ENCODE measurements around the gene FBXW7.
"Not testable (repeated sequence)": the region's sequence is repeated elsewhere in the genome, so short reads cannot be mapped to it uniquely, and the experiment has no call there.

Gene FBXW7

GRCh38 chr4:152544533-152544932 lies 8.6 kb upstream of the FBXW7 start:
- DNase-seq (ENCODE audit: low read depth, low spot score): not testable (repeated sequence)

- no peak for DNase-seq (ENCODE audit: low read depth, low spot score)
Measured at GRCh38 chr4:152540941-152541340, 5.0 kb upstream of the FBXW7 start.

GRCh38 chr4:152540293-152540674 lies 4.4 kb upstream of the FBXW7 start:
- DNase-seq (ENCODE audit: low read depth, low spot score): peak; percentile 14

GRCh38 chr4:152539556-152540292 lies 3.8 kb upstream of the FBXW7 start:
- DNase-seq (ENCODE audit: low read depth, low spot score): no peak

- DNase-seq (ENCODE audit: low read depth, low spot score): no peak
Measured at GRCh38 chr4:152537881-152538280, 2.0 kb upstream of the FBXW7 start.

GRCh38 chr4:152536545-152537182 lies 772 bp upstream of the FBXW7 start:
- DNase-seq (ENCODE audit: low read depth, low spot score): no peak

GRCh38 chr4:152535360-152535902 lies 461 bp downstream of the FBXW7 start:
- no peak for DNase-seq (ENCODE audit: low read depth, low spot score)

- peak; percentile 41 for DNase-seq (ENCODE audit: low read depth, low spot score)
Measured at GRCh38 chr4:152534541-152535359, 1.1 kb downstream of the FBXW7 start.

- DNase-seq (ENCODE audit: low read depth, low spot score): no peak
Measured at GRCh38 chr4:152531479-152531878, 4.4 kb downstream of the FBXW7 start.

- no peak for DNase-seq (ENCODE audit: low read depth, low spot score)
Measured at GRCh38 chr4:152530600-152530999, 5.3 kb downstream of the FBXW7 start.

GRCh38 chr4:152529880-152530279 lies 6.0 kb downstream of the FBXW7 start:
- no peak for DNase-seq (ENCODE audit: low read depth, low spot score)

- DNase-seq (ENCODE audit: low read depth, low spot score): no peak
Measured at GRCh38 chr4:152528060-152528459, 7.8 kb downstream of the FBXW7 start.

GRCh38 chr4:152525878-152526277 lies 10.0 kb downstream of the FBXW7 start:
- DNase-seq (ENCODE audit: low read depth, low spot score): no peak

GRCh38 chr4:152524427-152524826 lies 11.5 kb downstream of the FBXW7 start:
- no peak for DNase-seq (ENCODE audit: low read depth, low spot score)

GRCh38 chr4:152523731-152524130 lies 12.2 kb downstream of the FBXW7 start:
- DNase-seq (ENCODE audit: low read depth, low spot score): no peak

- no peak for DNase-seq (ENCODE audit: low read depth, low spot score)
Measured at GRCh38 chr4:152522754-152523153, 13.1 kb downstream of the FBXW7 start.

- no peak for DNase-seq (ENCODE audit: low read depth, low spot score)
Measured at GRCh38 chr4:152522245-152522644, 13.6 kb downstream of the FBXW7 start.

GRCh38 chr4:152516156-152516555 lies 19.7 kb downstream of the FBXW7 start:
- DNase-seq (ENCODE audit: low read depth, low spot score): peak; percentile 36

GRCh38 chr4:152515678-152516077 lies 20.2 kb downstream of the FBXW7 start:
- no peak for DNase-seq (ENCODE audit: low read depth, low spot score)

GRCh38 chr4:152514356-152514755 lies 21.5 kb downstream of the FBXW7 start:
- no peak for DNase-seq (ENCODE audit: low read depth, low spot score)

GRCh38 chr4:152513078-152513477 lies 22.8 kb downstream of the FBXW7 start:
- DNase-seq (ENCODE audit: low read depth, low spot score): no peak

- no peak for DNase-seq (ENCODE audit: low read depth, low spot score)
Measured at GRCh38 chr4:152512483-152512882, 23.4 kb downstream of the FBXW7 start.
